AG09319 (cell line): ENCODE results near the gene MGAT3.

Experiments used
- DNase-seq: peaks from one replicate; pipeline ENCODE4 v3.0.0-alpha.2; 2010; ENCODE audit warnings: low read depth; ENCODE audit errors: extremely low read depth
- CTCF ChIP-seq: IDR thresholded peaks from 2 replicates; pipeline ENCODE4 v1.5.1; 2011; ENCODE audit warnings: low read depth, mild to moderate bottlenecking, inconsistent platforms, low read length, moderate library complexity

The MGAT3 gene

GRCh38 chr22:39524753-39525657 lies 68.2 kb downstream of the MGAT3 start:
- no peak for TF ChIP-seq CTCF
- no peak for DNase-seq

GRCh38 chr22:39525658-39525975 lies 68.8 kb downstream of the MGAT3 start:
- no peak for TF ChIP-seq CTCF
- DNase-seq: no peak

GRCh38 chr22:39526736-39527171 lies 69.9 kb downstream of the MGAT3 start:
- DNase-seq: no peak
- TF ChIP-seq CTCF: no peak

GRCh38 chr22:39527481-39527961 lies 70.7 kb downstream of the MGAT3 start:
- no peak for DNase-seq
- no peak for TF ChIP-seq CTCF

GRCh38 chr22:39528080-39528661 lies 71.4 kb downstream of the MGAT3 start:
- TF ChIP-seq CTCF: no peak
- no peak for DNase-seq

- peak; percentile 100 for TF ChIP-seq CTCF
- DNase-seq: peak; percentile 85
Observed at GRCh38 chr22:39528681-39529486, 72.1 kb downstream of the MGAT3 start.

- no peak for DNase-seq
- no peak for TF ChIP-seq CTCF
Observed at GRCh38 chr22:39529487-39529851, 72.7 kb downstream of the MGAT3 start.
